Activated CD4-positive, CD25-positive, alpha-beta regulatory T cell treated with anti-CD3 and anti-CD28 coated beads, Interleukin-2, amount 50 U/mL, for 16 hours (primary cell): ENCODE results near the gene SLFNL1.

ENCODE experiments used
- DNase-seq: peaks from one replicate; pipeline ENCODE4 v3.0.0-alpha.2; 2020; ENCODE audit warnings: low read depth, low spot score

The SLFNL1 gene

GRCh38 chr1:41020109-41020576 lies 1.4 kb downstream of the SLFNL1 start:
- DNase-seq, result no peak

DNA sequence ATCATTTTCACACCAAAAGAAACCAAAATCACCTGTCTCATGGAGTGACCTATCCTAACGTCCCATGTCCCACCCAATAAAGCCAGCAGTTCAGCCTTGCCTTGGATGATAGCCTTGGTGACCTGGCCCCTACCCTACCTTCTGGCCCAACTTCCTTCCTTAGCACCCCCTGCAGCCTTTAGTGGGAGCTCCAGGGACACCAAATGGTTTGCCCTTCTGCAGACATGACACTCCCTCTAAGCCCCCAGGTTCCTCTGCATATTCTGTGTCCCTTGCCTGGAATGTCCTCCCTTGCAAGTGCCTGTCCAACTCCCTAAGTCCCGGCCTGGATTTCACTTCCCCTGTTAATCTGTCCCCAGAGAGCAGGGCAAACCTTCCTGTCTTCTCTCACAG lies 2.2 kb downstream of the SLFNL1 start:
- no peak for DNase-seq

DNA sequence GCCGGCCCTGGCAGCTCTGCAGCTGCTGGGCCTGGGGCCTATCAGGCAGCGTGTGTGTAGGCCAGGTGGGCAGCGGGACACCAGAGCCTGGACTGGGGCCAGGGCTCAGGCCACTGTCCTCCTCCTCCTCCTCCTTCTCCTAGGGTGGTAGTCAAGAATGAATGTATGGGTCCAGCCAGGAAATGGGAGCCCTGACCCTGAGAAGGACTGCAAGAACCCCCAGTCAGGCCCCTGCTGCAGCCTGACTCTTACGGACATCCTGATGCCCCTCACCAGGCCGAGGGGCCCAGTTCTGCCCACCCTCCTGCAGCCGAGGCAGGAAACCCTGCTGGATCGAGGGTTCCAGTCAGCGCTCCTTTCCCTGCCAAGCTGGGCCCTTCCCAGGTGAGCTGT lies 3.5 kb downstream of the SLFNL1 start:
- no peak for DNase-seq

- DNase-seq, result no peak
Observed at GRCh38 chr1:41017141-41018017, 4.1 kb downstream of the SLFNL1 start.

DNA sequence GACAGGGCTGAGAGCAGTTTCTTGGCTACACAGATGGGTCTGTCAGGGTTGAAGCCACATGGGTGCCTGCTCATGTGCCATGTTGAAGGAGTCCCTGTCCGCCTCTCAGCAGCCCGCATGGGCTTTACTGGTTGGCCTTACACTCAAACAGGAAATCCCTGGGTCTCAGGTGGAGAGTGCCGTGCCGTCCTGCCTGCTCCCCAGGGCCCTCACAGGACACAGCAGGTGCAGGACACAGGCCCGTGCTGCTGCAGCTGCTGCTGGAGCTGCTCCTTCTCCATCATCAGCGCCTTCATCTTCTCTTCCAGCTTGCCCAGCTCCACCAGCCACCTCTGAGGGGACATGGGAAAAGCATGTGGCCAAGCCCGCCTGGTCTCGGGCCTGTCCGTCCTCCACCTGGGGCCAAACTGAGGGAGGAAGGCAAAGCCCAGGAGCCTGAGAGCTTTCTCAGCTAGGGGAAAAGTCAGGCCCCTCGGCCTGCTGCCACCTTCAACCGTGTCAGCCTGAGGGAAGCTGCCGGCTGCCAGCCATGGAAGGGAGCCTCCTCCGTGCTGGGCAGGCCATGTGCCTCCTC lies 5.5 kb downstream of the SLFNL1 start:
- no peak for DNase-seq

DNA sequence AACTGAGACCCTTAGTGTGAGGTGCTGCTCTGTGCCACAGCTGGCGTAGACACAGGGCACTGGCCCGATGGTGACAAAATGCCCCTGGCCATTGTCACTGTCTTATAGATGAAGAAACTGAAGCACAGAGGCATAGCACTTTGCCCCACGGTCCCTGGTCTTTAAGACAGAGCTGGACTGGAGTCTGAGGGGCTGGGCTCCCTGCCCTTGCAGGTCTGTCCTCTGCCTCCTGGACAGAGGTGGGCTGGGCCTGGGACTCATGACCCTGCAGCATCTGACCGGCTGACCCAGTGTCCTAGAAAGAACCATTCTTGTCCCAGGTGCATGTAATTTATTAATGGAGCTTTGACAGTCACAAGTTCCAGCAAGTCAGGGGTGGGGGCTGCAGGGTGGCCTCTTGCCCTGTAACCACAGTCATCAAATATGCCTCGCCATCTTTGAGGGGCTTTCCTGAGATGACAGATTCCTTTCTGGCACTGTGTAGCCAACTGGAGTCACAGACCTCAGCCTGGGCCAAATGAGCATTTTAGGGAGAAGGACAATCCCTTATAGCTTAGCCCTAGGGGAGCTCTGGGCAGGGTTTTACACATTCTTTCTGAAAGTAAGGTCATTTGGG lies 6.1 kb downstream of the SLFNL1 start:
- no peak for DNase-seq

GRCh38 chr1:41014871-41015270 lies 6.7 kb downstream of the SLFNL1 start:
- DNase-seq, result no peak

DNA sequence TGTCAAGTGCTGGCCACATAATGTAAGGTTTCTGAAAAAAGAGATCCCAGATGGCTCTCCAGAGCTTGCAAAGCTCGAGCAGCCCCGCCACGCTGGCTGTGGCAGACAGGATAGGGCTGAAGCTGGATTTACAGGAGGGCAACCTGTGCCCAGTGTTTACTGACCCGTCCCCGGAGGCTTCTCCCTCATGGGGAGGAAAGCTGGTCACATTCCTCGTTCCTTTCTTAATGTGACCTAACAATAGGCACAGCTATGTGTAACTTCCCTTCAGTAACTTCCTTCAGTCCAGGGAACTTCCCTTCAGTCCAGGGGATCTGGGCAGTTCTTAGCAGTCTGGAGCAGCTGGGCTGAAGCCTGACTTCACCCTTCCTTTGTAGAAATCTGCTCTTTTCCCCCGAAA lies 7.7 kb downstream of the SLFNL1 start:
- DNase-seq, result no peak

DNA sequence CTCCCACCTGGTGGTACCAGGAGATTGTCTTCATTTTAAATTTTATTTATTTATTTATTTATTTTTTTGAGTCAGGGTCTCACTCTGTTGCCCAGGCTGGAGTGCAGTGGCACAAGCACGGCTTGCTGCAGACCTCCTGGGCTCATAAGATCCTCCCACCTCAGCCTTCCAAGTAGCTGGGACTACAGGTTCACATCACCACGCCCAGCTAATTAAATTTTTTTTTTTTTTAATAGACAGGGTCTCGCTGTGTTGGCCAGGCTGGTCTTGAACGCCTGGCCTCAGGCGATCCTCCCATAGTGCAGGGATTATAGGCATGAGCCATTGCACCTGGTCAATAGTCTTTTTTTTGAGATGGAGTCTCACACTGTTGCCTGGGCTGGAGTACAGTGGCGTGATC lies 8.5 kb downstream of the SLFNL1 start:
- DNase-seq, result no peak

DNA sequence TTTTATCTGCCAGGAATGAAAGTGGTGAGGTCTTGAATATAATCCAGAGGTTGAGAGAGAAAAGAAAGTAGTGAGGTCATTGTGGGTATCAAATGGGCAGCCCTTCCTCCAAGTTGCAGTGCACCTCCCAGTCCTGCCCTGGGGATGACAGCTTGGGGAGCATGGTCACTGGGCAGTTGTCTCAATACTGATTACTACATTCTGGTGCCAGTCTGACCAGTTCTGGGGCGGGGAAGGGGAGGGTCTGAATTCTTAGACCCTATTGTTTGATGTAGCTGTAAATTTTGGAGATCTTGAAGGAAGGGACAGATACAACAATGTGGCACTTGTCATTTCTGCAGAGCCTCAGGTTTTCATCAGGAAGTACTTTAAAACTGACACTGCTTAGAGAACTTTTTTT lies 11.2 kb downstream of the SLFNL1 start:
- DNase-seq, result no peak

DNA sequence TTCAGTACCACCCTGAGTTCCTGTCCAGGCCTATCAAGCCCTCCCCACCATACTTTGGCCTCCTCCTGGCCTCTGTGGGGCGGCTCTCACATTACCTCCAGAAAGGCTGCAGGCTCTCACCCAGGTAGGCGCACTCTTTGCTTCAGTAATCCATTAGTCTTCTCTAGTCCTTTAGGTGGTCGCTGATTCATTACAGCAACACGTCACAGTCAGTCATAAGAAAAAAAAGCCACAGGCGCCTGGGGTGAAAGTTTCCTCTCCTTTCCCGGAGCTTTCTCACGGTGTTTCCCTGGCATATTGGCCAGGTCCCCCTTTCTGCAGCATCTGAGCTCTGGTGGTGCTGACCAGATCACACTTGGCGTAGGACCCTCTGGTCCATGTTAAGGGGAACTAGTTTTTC lies 12.1 kb downstream of the SLFNL1 start:
- no peak for DNase-seq

GRCh38 chr1:41006942-41007865 lies 14.3 kb downstream of the SLFNL1 start:
- no peak for DNase-seq

GRCh38 chr1:41005876-41006275 lies 15.6 kb downstream of the SLFNL1 start:
- DNase-seq, result no peak

GRCh38 chr1:41003640-41004220 lies 17.8 kb downstream of the SLFNL1 start:
- DNase-seq, result peak; percentile 74

- DNase-seq, result no peak
Observed at GRCh38 chr1:41003127-41003639, 18.3 kb downstream of the SLFNL1 start.

- no peak for DNase-seq
Observed at GRCh38 chr1:40998668-40999067, 22.9 kb downstream of the SLFNL1 start.

DNA sequence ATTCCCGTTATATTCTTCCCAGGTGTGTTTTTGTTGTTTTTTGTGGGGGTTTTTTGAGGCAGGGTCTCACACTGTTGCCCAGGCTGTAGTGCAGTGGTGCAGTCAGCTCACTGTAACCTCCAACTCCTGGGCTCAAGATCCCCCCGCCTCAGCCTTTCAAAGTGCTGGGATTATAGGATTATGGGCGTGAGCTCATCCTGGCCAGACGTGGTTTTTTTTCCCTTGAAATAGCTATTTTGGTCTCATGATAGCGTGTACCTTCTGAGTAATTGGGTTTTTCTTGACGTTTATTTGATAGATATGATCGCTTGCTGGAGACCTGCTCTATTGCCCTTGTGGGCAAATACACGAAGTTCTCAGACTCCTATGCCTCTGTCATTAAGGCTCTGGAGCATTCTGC lies 24.4 kb downstream of the SLFNL1 start:
- DNase-seq, result no peak

- DNase-seq, result no peak
Observed at GRCh38 chr1:40989066-40989465, 32.5 kb downstream of the SLFNL1 start.

- no peak for DNase-seq
Observed at GRCh38 chr1:40988280-40988679, 33.2 kb downstream of the SLFNL1 start.

- no peak for DNase-seq
Observed at GRCh38 chr1:40987439-40988276, 33.9 kb downstream of the SLFNL1 start.
